GM19240 (cell line): ENCODE results near the gene PDE4B.
"Not testable (repeated sequence)": the region's sequence is repeated elsewhere in the genome, so short reads cannot be mapped to it uniquely, and the experiment has no call there.

Experiments used
- DNase-seq: peaks from one replicate; pipeline ENCODE4 v3.0.0; 2011; ENCODE audit warnings: low spot score; ENCODE audit not compliant: insufficient read length

PDE4B gene

GRCh38 chr1:66383168-66383567 lies 590.5 kb downstream of the PDE4B start:
- DNase-seq = no peak

- no peak for DNase-seq
Measured at GRCh38 chr1:66383611-66384010, 590.9 kb downstream of the PDE4B start.

DNA sequence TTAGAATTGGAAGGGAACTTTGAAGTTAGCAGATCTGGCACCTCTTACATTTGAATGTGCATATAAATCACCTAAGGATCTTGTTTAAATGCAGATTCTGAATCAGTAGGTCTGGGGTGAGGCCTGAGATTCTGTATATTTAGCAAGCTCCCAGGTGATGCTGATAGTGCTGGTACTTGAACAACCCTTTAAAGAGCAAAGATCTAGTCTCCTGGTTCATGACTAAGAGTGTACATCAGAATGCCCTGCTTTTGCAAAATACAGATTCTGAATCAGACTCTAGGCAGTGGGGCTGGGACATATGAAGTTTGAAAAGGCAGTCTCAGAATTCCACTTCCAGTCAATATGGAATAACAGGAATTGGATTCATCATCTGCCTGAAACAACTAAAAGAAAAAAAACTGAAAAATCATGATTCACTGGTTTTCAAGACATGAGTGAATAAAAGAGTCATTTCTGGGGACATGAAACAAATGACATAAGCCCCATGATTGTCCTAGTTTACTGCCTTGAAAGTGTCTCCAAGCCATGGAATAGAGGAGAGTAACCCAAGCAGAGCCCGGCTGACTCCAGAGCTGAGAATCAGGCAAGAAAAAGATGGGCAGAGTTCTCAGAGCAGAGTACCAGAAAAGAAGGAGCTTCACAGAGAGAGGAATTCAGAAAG lies 591.7 kb downstream of the PDE4B start:
- no peak for DNase-seq

- DNase-seq = no peak
Measured at GRCh38 chr1:66386712-66387111, 594.0 kb downstream of the PDE4B start.

DNA sequence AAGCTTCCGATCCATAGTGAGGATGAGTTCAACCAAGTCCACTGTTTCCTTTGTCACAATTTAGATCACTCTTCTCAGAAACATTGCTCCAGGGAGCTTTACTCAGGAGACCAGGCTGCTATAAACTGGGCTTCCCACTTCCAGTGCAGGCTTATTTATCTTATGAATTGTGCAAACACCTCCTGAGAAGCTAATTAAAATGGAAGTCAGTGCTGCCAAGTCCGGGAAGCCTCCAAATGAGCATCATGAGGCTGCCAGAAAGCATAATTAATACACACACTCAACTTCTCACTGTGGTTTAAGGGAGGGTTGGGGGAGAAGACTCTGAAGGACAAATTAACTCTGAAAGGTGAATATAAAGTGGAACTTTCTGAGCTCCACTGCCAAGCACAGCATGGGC lies 596.2 kb downstream of the PDE4B start:
- no peak for DNase-seq

DNA sequence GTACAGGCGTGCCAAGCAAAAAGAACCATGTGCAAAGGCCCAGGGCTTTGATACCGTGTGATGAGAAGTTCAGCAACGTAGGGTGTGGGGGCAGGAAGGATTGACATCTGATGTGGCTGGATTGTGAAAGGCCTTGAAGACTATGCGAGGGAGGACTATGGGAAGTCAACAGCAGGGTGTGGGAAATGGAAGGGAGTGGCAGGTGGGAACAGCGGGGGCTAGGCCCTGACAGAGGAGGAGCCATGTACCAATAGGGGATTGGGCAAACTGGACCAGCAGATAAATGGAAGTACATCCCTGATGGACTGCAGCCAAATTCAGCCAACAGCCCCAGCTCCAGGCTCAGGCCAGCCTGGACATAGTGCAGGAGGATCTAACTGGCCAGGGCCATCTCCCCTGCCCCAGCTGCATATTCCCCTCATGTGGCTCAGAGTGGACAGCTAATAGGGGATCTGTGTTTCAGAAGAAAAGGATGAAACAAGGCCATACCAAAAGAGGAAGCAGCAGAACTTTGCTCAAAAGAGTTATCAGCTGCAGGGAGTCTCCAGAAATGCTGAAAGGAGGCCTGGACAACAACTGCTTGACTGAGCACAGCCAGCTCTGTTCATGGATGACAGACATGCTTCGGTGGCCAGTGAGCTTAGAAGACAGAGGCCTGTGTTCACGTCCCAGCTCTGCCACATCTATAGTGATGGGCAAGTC lies 601.0 kb downstream of the PDE4B start:
- DNase-seq = no peak

- DNase-seq = no peak
Measured at GRCh38 chr1:66394603-66395002, 601.9 kb downstream of the PDE4B start.

- DNase-seq = no peak
Measured at GRCh38 chr1:66395202-66396061, 602.7 kb downstream of the PDE4B start.

DNA sequence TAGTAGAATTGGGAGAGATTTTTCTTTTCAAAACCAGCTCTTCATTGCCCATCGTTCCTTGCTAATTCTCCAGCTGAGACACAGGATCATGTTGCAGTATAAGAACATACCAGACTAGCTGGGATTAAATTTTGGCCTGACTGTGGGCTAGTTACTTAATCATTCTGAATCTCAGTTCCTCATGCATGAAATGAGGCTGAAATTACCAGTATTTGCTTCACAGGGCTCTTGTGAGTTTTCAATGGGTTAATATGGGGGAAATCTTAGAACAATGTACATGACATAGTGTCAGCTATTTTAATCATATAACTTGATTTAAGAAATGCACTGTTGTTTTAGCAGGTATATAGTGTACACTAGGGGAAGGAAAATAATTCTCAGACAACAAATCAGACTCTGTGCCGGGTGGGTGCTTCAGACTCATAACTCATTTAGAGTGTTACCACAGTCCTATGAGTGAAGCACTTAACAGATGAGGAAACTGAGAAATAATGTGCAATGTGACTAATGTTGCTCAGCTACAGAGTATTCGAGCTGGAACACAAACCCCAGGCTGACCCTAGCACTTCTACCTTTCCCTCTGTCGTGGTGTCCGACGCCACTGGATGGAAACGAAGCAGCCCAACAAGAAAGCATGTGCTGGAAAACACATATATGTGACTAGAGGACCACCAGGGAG lies 603.7 kb downstream of the PDE4B start:
- DNase-seq = no peak

DNA sequence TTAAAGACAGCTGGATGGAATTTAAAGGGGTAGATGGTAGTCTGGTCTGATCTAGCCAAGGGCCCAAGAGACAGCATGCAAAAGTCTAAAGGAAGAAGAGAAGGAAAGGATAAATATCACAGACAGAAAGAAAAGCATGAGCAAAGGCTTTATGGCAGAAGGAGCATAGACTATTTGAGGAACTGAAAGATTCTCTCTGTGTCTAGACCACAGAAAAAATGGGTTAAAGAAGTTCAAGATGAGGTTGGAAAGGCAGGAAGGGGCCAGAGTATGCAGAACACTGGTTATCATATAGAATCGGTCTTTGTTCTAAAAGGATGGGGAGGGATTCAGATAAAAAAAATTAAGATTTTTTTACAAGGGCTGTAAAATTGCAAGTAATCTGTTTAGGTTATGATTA lies 604.5 kb downstream of the PDE4B start:
- DNase-seq = no peak

- no peak for DNase-seq
Measured at GRCh38 chr1:66399888-66400529, 607.3 kb downstream of the PDE4B start.

- DNase-seq = no peak
Measured at GRCh38 chr1:66400660-66401059, 608.0 kb downstream of the PDE4B start.

GRCh38 chr1:66401244-66401643 lies 608.5 kb downstream of the PDE4B start:
- no peak for DNase-seq

DNA sequence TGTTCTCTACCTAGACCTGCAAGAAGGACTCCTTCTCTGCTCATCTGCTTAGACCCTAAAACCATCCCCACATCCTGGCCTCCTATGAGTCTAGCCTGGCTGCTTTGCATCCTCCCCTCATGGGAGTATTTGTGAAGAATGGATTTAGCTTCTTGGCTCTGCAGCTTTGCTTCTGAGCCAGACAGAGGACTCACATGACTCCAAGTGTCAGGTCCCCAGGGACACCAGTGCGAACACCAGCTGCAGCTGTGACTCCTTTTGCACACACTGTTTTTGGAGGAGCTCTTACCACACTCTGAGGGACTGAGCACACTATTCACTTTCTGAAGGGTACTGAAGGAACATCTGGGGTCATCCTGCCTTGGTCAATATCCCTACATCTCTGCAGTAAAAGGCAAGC lies 609.5 kb downstream of the PDE4B start:
- peak; percentile 61 for DNase-seq

GRCh38 chr1:66403007-66403731 lies 610.5 kb downstream of the PDE4B start:
- no peak for DNase-seq

DNA sequence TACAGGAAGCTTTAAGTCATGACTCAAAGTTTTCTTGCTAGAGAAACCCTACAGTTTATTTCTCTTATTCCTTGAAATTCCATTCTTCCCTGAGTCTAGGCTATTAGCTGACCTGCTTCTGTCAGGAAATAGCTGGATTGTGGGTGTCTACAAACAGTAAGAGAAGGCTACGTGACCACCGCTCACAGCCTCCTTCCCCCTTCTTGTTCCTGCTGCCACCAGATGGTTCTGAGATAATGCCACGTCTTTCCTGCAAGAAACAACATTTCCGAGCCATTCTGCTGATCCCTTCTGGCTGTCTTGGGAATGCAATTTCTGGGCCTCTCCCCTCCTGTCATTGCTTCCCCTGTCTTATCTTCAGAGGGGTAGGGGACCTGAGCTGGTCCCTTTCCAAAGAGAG lies 612.4 kb downstream of the PDE4B start:
- no peak for DNase-seq

DNA sequence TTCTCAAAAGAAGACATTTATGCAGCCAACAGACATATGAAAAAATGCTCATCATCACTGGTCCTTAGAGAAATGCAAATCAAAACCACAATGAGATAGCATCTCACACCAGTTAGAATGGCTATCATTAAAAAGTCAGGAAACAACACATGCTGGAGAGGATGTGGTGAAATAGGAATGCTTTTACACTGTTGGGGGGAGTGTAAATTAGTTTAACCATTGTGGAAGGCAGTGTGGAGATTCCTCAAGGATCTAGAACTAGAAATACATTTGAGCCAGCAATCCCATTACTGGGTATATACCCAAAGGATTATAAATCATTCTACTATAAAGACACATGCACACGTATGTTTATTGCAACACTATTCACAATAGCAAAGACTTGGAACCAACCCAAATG lies 618.8 kb downstream of the PDE4B start:
- not testable (repeated sequence) for DNase-seq

DNA sequence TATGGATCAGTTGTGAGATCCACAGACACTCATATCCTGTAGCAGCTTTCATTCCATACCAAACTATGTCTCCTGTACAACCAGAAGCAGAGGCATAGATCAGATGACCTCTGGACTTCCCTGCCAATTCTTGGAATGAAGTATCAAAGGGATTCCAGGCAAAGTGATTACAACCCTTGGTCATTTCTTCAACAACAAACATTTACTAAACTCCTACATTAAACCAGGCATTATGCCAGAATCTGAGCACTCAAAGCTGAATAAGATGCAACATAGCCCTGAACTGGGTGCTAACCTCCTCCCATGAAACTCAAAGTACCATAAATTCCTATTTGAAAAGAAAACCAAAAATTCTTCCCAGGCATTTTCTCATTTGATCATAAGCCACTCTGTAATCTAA lies 620.0 kb downstream of the PDE4B start:
- no peak for DNase-seq

- no peak for DNase-seq
Measured at GRCh38 chr1:66413136-66413837, 620.6 kb downstream of the PDE4B start.

GRCh38 chr1:66413838-66414175 lies 621.1 kb downstream of the PDE4B start:
- no peak for DNase-seq
